HG02938 (cell line): ENCODE data around the gene MYBPHL.
"Not testable (repeated sequence)": the region's sequence is repeated elsewhere in the genome, so short reads cannot be mapped to it uniquely, and the experiment has no call there.

Source experiments
- ATAC-seq: cut with Tn5 transposase; IDR thresholded peaks from one replicate; pipeline ENCODE4 v1.9.1; 2021; ENCODE audit warnings: mild to moderate bottlenecking, moderate library complexity; ENCODE audit not compliant: unreplicated experiment

MYBPHL gene

DNA sequence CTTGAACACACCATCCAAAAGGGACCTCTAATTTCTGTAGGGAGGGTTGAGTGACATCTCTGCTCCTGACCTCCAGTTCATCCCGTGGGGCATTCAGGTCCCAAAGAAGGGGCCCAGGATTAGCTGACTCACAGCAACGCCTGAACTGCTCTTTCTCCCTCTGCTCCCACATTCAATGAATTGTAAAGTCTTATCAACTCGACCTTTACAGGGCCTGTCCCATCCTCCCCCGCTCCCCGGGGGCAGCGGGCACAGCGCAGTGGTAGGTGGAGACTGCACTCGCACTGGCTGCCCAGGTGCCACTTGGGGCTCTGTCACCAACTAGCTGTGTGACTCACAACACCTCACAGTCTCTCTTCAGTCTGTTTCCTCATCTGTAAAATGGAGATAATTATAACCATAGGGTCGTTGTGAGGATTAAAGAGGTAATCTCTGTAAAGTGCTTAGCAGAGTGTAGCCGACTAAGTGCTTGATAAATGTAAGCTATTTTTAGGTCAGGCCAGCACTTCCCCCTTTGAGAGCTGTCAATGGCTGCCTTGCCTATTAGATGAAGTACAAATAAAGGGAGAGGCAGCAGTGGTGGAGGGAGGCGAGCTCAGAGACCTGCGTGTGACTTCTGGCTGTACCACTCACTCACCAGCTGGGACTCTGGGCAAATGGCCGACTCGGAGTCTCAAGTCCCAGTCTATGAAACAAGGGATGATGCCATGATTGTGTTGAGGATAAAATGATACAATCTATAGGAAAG, 637 bp upstream of the MYBPHL start:
- no peak for ATAC-seq

DNA sequence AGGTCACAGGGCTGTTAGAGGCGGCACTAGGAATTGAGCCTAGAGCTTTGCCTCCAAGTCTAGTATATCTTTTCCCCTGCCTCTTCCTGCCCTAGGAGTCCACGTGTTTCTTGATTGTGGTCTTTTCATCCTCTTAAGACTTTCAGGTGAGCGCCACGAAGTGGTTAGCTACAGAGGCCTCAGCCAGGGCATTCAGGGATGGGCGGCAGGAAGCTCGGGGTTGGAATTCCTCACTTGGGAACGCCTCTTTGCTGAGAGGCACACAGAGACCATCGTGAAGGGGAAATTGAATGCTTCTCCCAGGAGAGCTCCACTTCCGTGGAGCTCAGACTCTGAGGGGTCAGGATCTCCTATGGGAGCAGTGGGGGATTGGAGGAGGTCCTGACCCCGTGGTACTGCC, 820 bp downstream of the MYBPHL start:
- not testable (repeated sequence) for ATAC-seq

DNA sequence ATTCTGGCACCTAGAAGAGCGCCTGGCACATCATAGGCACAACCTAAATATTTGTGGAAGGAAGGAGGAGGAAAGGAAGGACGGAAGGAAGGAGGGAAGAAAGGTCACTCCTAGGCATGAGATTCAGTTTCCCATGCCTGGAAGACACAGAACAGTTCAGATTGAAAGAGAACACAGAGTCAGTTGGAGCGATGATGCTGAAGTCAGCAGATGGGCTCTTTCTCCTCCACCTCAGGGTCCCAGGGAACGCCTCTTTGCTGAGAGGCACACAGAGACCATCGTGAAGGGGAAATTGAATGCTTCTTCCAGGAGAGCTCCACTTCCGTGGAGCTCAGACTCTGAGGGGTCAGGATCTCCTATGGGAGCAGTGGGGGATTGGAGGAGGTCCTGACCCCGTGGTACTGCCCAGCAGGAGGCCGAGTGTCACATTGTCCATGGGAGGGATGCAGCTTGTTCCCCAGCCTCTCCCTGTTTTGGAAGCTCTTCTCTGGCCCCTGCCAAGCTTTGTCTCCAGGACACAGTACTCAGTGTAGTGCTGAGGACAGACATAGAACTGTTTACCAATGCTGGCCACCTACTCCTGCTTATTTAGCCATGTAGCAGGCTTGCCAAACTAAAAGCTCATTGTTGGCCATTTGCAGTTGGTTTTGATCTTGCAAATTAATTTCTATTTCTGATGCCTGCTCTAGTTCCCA, 2.4 kb downstream of the MYBPHL start:
- no peak for ATAC-seq

DNA sequence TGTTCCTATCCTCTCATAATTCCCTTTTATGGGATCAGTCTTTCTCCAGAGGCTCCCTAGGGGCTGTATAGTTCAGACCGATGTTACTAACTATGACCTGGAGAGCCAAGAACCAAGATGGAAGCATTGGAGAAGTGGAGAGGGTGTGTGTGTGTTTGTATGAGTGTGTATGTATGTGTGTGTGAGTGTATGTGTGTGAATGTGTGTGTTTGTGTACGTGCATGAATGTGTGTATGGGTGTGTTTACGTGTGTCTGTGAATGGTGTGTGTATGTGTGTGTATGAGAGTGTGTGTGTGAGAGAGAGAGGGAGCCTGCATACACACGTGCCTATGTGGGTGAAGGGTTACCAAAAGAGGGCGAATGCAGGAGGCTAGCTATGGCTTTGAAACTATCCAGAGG, 4.9 kb downstream of the MYBPHL start:
- no peak for ATAC-seq

DNA sequence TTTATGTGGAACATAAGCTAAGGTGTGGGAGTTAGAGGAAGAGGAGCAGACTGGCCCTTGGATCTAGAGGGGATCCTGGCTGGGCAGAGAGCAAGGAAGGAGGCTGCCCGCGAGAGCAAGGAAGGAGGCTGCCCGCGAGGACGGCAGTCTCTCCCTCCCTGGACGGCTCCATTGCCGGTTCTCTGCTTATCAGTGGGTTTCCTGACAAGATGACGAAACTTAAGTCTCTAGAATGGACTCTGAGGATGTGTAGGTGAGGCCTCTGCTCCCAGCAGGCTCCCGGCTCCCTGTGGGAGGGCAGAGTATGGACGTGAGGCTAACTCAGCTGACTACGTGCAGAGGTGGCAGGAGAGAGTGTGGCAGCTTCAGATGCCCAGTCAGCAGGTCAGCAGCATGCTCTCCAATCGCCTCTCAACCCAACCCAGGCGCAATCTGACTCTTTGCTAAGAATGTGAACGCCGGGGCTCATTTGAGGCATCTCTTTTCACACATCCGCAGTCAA, 6.1 kb downstream of the MYBPHL start:
- no peak for ATAC-seq

DNA sequence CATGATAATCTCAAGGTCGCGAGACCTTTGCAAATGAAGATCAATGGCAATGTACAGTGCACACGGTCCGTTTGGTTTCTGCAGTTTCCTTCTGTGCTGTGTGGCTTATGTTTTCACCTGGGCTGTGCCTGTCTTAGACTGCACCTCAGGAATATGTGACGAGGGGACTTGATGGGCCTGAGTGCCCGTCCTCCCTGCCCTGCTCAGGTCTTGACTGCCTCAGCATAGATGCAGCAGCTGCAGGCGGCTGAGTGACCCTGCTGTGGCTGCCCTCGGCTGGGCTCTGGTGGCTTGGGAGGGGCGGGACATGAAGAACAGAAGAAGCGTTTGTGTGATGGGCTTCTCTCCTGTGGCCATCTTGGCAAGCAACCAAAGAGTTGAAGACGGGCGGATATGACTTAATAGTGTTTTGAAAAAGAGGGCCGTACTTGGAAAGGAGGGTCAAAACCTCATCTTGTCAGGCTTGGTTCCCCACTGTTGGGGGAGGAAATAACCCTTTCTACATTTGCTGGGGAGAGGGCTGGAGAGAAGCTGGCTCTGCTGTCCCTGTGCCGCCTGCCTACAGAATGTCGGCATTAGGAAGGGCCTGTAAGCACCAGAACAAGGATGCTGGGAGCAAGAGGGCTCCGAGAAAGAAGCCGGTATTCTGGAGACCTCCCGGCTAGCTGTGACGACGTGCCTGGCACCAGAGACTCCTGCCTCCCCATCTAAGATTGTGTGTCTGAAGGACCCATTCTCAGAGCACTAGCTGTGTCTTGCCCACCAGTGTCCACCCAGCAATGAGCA, 7.1 kb downstream of the MYBPHL start:
- ATAC-seq, result no peak

DNA sequence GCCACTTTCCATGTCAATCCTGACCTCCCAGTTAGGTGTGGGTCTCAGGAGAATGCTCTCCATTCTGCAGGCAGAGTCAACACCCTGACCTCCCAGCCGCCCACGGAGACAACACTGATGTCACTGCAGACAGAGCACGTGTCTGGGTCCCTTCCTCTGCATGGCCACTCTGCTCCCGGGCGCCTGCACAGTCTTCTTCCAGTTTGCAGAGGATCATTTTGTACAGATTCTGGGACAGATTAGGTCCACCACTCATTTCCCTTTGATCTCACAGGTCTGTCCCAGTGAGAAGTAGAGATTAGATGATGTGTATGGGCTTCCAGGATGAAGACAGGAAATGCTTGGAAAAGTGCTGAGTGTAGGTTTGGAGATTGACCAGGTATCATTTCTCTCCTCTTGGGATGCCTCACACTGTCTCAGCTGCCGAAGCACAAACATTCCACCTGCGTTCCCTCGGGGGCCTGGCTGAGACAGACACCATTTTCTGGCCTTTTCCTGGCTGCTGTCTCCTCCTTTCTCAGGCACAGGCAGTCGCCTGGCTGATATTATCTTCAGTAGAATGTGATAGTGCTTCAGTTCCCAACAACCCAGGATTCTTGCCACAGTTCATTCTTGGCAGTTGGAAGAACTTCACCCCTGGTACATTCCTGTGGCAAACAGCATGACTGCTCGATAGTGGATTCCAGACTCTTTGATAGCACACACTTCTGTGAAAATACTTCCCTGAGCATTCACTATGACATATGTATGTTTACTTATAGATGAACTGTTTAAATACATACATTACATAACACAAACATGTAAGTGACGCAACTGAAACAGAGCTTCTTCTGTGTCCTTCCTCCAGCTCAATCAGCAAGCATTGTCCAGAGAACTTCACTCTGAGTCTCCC, 7.9 kb downstream of the MYBPHL start:
- no peak for ATAC-seq

DNA sequence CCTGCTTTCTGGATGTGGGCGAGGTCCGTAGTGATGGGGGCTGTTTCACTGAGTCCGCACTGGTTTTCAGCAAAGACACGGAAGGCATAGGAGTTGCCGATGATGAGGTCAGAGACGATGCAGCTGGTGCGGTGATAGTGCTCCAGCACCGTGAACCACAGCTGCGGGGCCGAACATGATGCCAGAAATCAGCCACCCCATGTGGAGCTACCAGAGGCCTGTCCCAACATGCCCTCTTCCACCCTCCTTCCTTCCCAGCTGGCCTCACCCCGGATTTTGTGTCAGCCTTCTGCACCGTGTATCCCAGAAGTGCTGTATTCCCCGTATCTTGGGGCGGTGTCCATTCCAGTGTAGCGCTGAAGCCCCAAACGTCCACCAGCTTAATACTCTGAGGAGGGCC, 10.0 kb downstream of the MYBPHL start:
- ATAC-seq, result no peak

DNA sequence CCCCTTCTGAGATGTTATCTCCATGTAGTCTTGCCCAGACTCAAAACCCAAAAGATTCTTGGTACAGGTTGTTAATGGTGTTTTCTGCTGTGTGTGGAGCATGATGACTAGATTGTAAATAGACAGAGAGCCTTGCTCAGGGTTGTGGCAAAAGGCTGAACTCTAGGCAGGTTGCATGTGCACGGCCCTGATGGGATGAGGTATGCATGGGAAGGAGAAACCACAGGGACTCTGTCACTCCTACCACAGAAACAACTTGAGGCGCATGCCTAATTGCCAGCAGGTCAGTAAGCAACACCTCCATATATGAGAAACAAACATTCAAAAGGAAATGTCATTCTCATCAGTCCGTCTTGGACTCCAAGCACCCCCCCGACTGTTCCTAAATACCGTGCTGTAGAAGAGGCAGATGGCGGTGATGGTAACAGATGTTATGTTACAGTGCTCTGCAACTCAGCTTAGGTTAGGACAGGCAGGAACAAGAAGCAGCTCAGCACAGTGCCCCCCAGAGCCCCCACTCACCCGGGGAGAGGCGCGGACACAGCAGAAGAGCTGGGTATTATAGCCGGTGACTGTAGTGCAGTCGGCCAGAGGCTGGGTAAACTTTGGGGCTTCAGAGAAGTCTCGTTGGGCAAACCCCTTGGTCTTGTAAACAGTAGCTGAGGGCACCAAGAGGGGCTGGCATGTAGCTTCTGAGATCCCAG, 10.9 kb downstream of the MYBPHL start:
- no peak for ATAC-seq

DNA sequence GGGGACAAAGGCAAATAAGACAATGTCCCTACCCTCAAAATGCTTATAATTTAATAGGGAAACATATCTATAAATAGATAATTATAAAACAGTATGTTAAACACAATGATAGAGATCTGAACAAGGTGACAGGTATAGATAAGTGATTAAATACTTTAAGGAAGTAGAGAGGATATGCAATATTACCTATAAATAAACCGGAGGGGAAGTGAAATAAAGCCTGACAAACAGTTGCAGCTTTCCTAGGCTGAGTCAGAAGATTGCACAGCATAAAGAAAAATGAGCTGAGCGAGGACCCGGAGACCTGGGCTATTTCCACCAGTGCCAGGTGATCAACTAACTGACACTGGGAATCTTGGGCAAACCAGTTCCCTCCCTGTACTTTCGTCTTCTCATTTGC, 12.3 kb downstream of the MYBPHL start:
- no peak for ATAC-seq

DNA sequence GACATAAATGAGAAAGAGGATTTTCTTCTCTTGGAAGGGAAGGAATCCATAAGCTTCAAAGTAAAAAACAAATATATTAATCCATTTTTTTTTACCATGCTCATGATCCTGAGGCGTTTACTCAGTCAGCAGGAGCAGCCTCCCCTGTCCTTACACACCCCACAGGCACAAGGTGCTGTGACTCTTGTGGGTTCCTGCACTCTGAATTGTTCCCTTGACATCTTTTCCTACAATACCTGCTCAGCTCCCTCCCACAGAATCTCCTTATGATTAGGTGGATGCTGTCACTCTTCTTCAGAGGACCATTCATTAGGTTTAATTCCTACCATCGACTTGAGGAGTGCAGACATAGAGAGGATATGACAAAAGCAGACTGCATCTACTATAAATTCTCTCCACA, 13.8 kb downstream of the MYBPHL start:
- ATAC-seq, result no peak

DNA sequence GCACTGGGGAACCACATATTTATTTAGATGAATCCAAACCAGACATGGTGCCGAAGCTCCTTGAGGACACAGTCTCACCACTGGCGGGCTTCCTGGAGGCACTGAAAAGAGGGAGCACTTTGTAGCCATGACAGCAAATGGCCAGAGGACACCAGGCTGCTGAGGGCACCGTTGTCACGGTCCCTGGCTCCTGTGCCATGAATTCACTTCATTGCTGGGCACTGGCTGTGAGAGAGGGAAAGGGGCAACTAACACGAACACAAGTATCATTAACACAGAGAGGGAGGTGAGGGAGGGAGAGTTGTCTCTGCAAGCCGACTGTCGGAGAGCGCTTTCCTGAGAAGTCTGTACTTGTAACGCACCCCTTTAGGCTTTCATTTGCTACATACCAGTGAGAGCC, 14.4 kb downstream of the MYBPHL start:
- ATAC-seq, result no peak

DNA sequence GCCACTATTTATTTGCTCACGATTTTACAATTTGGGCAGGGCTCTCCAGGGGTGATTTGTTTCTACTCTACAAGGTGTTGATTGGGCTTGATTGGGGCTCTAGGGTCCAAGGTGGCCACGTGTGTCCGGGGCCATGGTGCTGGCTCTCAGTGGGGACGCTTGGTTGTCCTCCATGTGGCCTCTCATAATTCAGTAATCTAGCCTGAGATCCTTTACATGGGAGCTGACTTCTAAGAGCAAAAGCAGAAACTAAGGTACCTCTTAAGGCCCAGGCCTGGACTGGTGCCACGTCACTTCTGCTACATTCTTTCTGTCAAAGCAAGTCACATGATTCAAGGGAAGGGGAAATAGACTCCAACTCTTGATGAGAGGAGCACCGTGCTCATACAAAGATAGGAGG, 15.8 kb downstream of the MYBPHL start:
- no peak for ATAC-seq

DNA sequence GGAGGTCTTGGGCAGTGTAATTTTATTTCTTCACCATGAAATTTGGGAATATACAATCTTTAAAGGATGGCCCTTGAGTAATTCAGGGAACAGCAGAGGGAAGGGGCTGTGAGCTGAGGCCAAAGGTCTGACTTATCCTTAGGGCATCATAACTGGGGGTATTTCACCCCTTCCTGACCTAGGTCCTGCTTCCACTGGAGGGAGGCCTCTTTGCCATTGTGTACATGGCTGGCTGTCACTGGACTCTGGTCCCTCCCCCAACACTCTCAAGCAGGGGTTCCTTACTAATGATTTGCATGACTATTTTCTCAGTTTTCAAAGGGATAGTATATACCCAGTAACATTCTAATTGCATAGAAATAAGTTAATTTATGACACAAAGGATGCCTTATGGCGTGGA, 16.7 kb downstream of the MYBPHL start:
- ATAC-seq, result no peak

DNA sequence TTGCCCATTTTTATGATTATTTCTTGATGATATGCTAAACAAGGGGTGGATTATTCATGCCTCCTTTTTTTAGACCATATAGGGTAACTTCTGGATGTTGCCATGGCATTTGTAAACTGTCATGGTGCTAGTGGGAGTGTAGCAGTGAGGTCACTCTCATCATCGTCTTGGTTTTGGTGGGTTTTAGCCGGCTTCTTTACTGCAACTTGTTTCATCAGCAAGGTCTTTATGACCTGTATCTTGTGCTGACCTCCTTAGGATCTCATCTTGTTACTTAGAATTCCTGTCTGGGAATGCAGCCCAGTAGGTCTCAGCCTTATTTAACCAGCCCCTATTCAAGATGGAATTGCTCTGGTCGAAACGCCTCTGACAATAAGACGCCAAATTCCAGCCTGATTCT, 20.0 kb downstream of the MYBPHL start:
- ATAC-seq, result not testable (repeated sequence)

DNA sequence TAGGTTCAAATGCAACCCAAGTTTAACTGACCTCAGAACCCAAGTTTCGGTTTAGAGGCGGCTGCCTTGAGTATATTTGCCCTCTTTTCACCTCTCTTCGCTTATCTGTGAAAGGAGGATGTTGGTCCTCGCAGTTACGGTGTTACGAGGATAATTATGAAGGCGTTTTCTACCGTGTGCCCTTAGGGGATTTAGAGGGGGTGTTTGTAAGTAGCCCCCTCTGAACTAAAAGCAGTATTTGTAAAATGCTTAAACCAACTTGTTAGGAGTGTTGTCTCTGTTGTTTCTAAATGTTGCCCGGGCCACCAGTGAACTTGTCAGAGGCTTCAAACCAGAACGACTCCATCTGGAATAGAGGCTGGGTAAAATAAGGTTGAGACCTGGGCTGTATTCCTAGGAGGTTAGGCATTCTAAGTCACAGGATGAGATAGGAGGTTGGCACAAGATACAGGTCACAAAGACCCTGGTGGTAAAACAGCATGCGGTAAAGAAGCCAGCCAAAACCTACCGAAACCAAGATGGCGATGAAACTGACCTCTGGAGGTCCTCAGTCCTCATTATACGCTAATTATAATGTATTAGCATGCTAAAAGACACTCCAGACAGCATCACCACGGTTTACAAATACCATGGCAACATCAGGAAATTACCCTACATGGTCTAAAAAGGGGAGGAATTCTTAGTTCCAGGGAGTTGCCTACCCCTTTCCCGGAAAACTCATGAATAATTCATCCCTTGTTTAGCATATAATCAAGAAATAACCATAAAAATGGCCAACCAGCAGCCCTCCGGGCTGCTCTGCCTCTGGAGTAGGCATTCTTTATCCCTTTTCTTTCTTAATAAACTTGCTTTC, 22.8 kb downstream of the MYBPHL start:
- ATAC-seq, result no peak

DNA sequence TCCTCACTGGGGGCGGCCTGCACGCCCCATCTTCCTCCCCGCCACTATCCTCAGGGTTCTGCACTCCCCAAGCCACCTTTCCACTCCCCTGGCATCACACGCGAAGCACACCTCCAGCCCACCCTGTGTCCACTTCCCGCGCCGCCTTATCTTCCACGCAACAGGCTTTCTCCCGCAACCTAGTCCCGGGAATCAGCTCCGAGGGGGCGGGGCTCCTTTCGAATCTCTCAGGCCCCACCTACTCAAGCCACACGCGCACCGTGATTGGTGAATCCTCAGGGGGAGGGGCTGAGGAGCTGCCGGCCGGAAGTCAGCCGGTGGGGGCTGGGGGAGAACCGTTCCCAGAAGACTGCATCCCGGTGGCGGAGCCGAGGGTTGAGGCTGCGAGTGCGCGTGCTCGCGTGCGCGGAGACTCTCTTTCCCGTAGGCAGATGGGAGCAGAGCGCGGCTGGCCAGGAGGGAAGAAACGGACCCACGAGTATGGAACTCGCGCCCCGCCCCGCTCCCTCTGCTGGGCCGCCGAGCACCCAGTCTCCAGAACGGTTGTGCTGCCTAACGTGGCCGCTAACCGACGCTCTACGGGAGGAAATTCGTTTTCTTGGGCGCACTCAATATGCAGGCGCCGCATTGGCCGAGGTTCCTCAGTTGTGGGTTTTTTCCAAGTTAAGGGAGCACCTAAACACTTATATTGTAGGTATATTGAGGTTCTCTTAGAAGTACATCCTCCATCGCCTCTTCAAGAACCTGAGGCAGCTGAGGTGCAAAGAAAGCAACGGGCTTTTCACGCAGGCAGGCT, 23.7 kb downstream of the MYBPHL start, which contains the start of gene PSRC1:
Gene PSRC1, minus strand, starts transcription at position 194 of the 796 bp plus-strand sequence.
- peak; percentile 92 for ATAC-seq

DNA sequence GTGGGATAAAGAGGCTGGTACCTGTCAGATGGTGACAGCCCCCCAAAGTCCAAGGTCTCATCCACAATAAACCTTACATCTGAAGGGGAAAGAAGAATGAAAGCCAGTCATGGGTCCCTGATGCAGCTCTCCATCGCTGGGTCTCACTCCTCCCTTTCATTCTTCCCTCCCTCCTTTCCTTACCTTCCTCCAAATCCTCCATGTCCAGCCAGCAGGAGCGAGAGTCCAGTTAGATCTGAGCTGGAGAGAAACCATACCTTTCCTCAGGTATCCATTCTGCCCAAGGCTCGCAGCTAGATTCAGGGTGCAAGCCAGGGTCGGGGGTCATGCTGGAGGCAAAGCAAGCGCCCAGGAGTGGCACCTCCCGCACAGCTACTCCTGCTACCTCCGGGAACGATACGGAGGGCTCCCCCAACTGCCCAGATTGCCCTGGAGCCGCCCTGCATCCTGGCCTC, 24.3 kb downstream of the MYBPHL start:
- no peak for ATAC-seq
